Right lobe of liver (tissue), 6 donors: ENCODE data around the gene CD2AP. TPM values are rescaled to one million over a fixed set of nuclear protein-coding genes. Genes with fewer than 3 reads are reported as not detected.

Experiments used
- ATAC-seq, 4 donors: fragments of 200-7000 bp; cut with Tn5 transposase; one replicate each; pipeline ENCODE4 v1.9.1; 2020; ENCODE audit warnings: mild to moderate bottlenecking in 4 of 4, moderate library complexity in 4 of 4
- DNase-seq, 3 donors: peaks; one replicate each; pipeline ENCODE4 v3.0.0-alpha.2; 2020
- H3K27ac ChIP-seq, 3 donors: fragments of 200-600 bp; one replicate each; pipeline ENCODE4 v1.8.0; 2022
- H3K27me3 ChIP-seq, 2 donors: fragments of 200-600 bp; one replicate each; pipeline ENCODE4 v1.8.0; 2022
- H3K36me3 ChIP-seq, 4 donors: fragments of 200-600 bp; sonication (generic) in 1 of 4; one replicate each; pipeline versions ENCODE4 v1.5.1 to v1.8.0; 2017 to 2022; ENCODE audit warnings: control low read depth in 1 of 4
- H3K4me1 ChIP-seq, 4 donors: fragments of 200-600 bp; sonication (generic) in 1 of 4; one replicate each; pipeline versions ENCODE4 v1.5.1 to v1.8.0; 2017 to 2022; ENCODE audit warnings: control low read depth in 1 of 4
- H3K4me3 ChIP-seq, 3 donors: fragments of 200-600 bp; one replicate each; pipeline ENCODE4 v1.8.0; 2022
- H3K9me3 ChIP-seq, 4 donors: fragments of 200-600 bp; sonication (generic) in 1 of 4; one replicate each; pipeline versions ENCODE4 v1.5.1 to v1.8.0; 2017 to 2022; ENCODE audit warnings: control low read depth in 1 of 4
- POLR2A ChIP-seq: fragments of 450-650 bp; IDR thresholded peaks from one replicate; pipeline ENCODE4 v1.6.1; 2017; ENCODE audit warnings: antibody characterized with exemption, mild to moderate bottlenecking
- WGBS: methylation state at CpG from one replicate; pipeline ENCODE4 v1.1.6; 2018; ENCODE audit warnings: low coverage, low lambda C conversion rate; ENCODE audit not compliant: insufficient coverage; ENCODE audit errors: missing lambda C conversion rate; 5-methylcytosine and 5-hydroxymethylcytosine counted together
- intact Hi-C, 2 donors: fragments of 100-400 bp; cut with DNase I; formaldehyde crosslinking; loops; one replicate each; pipeline versions ENCODE4 v1.11.2 to v1.14.1; 2022
- total RNA-seq, 6 experiments: library from RNA; depleted of rRNA in 2 of 6; stranded (reverse); fragments of >200 nt in 2 of 6; fragmentation: NEBNext Ultra II Directional in 3 of 6; extraction: Animal tissue kit (Norgen Biotek cat#: 25700) in 3 of 6; gene quantifications; one replicate each; pipeline versions ENCODE4 v1.1.0 to v1.2.4, GENCODE V29; 2016 to 2023
- TF ChIP-seq, protein P1 (sequence below), 4 donors: fragments of 200-600 bp in 3 of 4; fragments of 450-650 bp in 1 of 4; IDR thresholded peaks; one replicate each; pipeline versions ENCODE4 v1.5.1 to v1.8.0; 2016 to 2022; ENCODE audit warnings: antibody characterized with exemption in 4 of 4, mild to moderate bottlenecking in 2 of 4
- donor health status: DM: no; HTN: yes; CAD: no.
- donor health status: DM: no; HTN: no; CAD: no.
- donor health status: DM: no; HTN: no; CAD: no.
- donor health status: DM: no; HTN: yes; CAD: no.
- donor health status: DM: no; HTN: yes; CAD: no.

Gene CD2AP
- total RNA-seq, 6 experiments from 2014 or later, result 12.0 to 24.8 (median 15.1) TPM

DNA sequence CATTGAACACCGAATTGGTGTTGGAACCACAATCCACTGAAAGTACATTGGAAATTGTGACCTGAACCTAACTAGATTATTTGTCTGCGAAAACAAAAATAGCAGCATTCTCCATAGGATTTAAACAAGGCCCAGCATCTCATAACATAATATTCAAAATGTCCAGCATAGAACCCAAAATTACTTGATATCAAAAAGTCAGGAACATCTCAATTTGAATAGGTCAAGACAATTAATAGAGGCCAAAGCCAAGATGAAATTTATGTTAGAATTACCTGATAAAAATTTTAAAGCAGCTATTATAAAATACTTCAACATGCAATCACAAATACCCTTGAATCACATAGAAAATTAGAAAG lies 42.4 kb upstream of the CD2AP start:
- ATAC-seq, result no peak
- WGBS, result 80% methylated on average over 2 of the region's 2 CpGs
- intact Hi-C loops, result no loop called here
- H3K27me3 ChIP-seq, result no peaks in the 10 kb centered on the region
- DNase-seq, result no peak
- no peak overlapping the region for H3K27ac ChIP-seq
- H3K9me3 ChIP-seq, result no peaks in the 10 kb centered on the region
- no peaks in the 10 kb centered on the region for H3K36me3 ChIP-seq
- TF ChIP-seq, protein P1, sequence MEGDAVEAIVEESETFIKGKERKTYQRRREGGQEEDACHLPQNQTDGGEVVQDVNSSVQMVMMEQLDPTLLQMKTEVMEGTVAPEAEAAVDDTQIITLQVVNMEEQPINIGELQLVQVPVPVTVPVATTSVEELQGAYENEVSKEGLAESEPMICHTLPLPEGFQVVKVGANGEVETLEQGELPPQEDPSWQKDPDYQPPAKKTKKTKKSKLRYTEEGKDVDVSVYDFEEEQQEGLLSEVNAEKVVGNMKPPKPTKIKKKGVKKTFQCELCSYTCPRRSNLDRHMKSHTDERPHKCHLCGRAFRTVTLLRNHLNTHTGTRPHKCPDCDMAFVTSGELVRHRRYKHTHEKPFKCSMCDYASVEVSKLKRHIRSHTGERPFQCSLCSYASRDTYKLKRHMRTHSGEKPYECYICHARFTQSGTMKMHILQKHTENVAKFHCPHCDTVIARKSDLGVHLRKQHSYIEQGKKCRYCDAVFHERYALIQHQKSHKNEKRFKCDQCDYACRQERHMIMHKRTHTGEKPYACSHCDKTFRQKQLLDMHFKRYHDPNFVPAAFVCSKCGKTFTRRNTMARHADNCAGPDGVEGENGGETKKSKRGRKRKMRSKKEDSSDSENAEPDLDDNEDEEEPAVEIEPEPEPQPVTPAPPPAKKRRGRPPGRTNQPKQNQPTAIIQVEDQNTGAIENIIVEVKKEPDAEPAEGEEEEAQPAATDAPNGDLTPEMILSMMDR (IDR thresholded peaks at IDR 0.05), result no peak
- no peak for TF ChIP-seq POLR2A
- no peak overlapping the region for H3K4me3 ChIP-seq
- H3K4me1 ChIP-seq, result peaks cover 0 to 13% (median 0%) of the 10 kb centered on the region in 4 donors

DNA sequence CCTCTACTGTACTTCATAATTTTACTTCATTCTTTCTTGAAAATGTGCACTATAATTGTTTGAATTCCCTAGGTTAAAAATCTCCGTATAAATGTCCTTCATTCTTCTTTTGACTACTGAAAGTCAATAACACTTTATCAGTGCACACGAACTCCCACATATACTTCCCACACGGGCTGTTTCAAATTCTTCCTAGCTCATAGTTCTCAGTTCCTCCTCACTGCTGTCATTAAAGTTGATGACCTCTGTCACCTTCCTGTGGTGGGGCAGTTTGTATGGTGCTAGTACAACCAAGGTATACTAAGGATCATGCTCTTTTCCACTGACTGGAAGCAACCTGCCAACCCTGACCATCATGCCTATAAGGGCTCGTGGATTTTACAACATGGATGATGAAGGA lies 40.0 kb upstream of the CD2AP start:
- Histone ChIP-seq H3K36me3 (no peaks in the 10 kb centered on the region), H3K4me3 (no peak overlapping the region), H3K4me1 (peaks cover 0 to 13% (median 0%) of the 10 kb centered on the region in 4 donors), H3K27ac (no peak overlapping the region), H3K27me3 (no peaks in the 10 kb centered on the region), H3K9me3 (no peaks in the 10 kb centered on the region)
- TF ChIP-seq, protein P1 (IDR thresholded peaks at IDR 0.05), result no peak
- TF ChIP-seq POLR2A, result no peak
- no peak for DNase-seq
- intact Hi-C loops, result no loop called here
- WGBS, result 27% methylated on average over 3 of the region's 4 CpGs
- peak in 3 of 4 donors; percentile 47 to 59 (median 56) for ATAC-seq

DNA sequence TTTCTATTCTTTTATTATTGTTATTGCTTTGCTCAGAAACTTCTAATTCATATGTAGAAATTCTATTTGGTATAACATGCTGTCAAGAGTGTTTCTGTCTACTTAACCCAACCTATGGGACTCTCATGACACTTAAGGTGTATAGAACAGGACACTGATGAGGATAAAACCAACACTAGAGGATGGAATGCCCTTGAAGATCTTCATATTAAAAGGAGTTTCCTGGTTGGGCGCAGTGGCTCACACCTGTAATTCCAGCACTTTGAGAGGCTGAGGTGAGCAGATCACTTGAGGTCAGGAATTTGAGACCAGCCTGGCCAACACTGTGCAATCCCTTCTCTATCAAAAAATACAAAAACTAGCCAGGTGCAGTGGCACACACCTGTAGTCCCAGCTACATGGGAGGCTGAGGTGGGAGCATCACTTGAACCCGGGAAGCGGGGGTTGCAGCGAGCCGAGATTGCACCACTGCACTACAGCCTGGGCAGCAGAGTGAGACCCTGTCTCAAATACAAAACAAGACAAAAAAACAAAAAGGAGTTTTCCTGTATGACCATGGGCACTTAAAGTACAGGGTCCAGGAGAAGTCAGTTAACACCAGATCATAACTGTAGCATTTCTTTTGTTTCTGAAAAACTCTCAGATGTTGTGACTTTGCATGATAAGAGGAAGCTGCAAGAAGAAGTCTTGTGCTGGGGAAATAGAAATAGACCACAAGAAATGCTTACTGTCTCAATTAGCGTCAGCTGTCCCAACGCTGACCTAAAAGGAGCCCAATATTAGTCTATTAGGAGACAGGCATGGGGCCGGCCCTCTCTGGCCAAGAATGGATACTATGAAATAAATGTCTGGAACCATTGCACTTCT lies 38.9 kb upstream of the CD2AP start:
- 65% methylated on average over 7 of the region's 8 CpGs for WGBS
- no peak for TF ChIP-seq POLR2A
- TF ChIP-seq, protein P1 (IDR thresholded peaks at IDR 0.05), result no peak
- Histone ChIP-seq H3K4me3 (no peak overlapping the region), H3K36me3 (no peaks in the 10 kb centered on the region), H3K9me3 (no peaks in the 10 kb centered on the region), H3K27ac (no peak overlapping the region), H3K27me3 (no peaks in the 10 kb centered on the region), H3K4me1 (peaks cover 0 to 13% (median 0%) of the 10 kb centered on the region in 4 donors)
- DNase-seq, result peak in 1 of 3 donors; percentile 57
- ATAC-seq, result peak; percentile 39 to 61 (median 52)
- intact Hi-C loops, result no loop called here

DNA sequence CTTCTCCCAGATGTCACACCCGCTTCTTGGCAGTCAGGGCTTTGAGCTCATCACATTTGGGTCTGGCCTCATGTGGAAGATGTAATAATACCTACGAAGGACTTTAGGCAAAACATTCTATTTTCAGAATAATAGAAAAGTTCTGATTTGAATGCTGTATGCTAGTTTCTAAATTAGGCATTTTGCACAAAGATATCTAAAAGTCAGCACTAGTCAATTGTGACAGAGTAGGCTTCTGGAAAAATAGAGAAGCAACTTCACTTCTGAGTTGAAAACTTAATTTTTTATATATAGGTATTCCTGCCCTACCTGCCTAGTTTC lies 38.3 kb upstream of the CD2AP start:
- TF ChIP-seq, protein P1 (IDR thresholded peaks at IDR 0.05), result no peak
- no peak for TF ChIP-seq POLR2A

More for the DNA sequence above, 38.3 kb upstream of the CD2AP start:
- no peak for DNase-seq
- intact Hi-C loops, result no loop called here
- Histone ChIP-seq H3K4me3 (no peak overlapping the region), H3K4me1 (peaks cover 0 to 8% (median 0%) of the 10 kb centered on the region in 4 donors), H3K27ac (no peak overlapping the region), H3K36me3 (no peaks in the 10 kb centered on the region), H3K9me3 (no peaks in the 10 kb centered on the region), H3K27me3 (no peaks in the 10 kb centered on the region)
- ATAC-seq, result no peak
- WGBS, result 63% methylated on average over 2 of the region's 2 CpGs
